D341Med (cell line): ENCODE measurements around the gene SNRNP70.

Source experiments
- DNase-seq: peaks from one replicate; pipeline ENCODE4 v3.0.0; 2012; ENCODE audit warnings: low spot score

Gene SNRNP70

DNA sequence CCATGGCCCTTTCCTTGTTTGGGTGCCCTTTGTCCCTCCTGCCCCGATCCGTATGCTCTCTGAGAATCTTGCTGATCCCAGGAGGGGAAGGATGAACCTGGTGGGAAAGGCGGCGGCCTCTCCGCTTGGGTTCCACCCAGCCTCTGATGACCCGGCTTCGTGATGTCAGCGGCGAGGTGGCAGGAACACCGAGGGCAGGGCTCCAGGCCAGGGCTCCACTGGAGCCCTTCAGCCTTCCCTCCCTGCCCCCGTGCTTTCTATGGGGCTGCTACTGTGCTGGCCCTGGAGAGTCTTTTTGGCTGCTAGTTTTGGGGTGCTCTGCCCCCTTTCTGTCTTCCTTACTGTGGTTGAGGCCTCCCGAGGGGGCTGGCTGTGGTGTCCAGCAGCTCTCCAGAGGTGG is 17.1 kb downstream of the SNRNP70 start:
- no peak for DNase-seq

DNA sequence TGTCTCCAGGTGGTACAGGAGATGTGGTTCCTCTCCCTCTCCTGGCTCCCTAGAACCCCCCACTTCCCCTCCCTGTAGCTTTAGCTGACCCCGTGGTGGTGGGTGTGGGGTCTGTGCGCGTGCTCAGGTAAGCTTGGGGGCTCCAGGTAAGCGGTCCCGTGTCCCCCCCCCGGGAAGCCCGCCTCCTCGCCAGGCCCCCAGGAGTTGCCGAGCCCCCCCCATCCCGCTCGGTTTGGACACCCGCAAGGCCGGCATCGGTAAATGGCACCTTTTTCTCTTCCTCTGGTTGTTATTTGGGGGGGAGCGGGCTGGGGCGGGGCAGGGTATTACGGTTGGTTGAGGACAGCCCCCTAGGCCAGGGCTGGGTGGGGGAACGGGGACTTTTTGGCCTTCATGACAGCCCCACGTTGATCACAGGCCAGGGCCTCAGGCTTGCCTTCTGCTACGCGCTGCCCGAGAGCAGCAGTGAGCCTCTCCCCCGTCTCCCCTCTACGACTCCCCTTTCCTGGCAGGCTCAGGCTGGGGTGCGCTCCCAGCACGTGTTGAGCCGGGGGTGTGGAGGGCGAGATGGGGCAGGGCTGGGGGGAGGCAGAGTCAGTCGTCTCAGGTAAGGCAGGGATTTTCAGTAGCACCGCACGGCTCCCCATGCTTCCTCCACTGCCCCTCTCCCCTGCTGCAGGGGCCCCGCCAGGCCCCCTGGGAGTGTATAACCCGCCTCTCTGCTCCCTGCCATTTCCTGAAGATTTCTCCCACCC is 18.3 kb downstream of the SNRNP70 start:
- no peak for DNase-seq

DNA sequence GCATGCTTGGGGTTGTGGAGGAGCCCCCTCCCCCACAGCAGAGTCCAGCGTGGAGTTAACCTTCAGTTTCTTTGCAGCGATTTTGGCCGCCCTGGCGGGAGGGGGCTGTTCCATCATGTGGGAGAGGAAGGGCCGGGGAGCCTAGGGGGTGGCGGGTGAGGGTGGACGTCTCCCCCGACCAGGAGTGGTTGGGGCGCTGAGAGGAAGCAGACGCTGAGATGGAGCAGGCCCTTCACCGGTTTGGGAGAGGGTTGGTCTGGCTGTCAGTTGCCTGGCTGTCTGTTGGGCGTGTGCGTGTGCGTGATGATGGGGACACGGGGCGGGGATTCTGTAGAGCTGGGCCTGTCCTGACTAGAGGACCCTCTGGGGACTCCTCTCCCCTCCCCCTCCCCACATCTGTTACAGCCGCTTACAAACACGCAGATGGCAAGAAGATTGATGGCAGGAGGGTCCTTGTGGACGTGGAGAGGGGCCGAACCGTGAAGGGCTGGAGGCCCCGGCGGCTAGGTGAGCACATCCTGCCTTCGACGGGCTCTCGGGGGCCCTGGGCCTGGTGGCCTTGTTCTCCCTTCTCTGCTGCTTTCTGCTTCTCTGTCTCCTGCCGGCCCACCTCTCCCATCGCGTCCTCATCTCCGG is 19.1 kb downstream of the SNRNP70 start:
- peak; percentile 86 for DNase-seq

DNA sequence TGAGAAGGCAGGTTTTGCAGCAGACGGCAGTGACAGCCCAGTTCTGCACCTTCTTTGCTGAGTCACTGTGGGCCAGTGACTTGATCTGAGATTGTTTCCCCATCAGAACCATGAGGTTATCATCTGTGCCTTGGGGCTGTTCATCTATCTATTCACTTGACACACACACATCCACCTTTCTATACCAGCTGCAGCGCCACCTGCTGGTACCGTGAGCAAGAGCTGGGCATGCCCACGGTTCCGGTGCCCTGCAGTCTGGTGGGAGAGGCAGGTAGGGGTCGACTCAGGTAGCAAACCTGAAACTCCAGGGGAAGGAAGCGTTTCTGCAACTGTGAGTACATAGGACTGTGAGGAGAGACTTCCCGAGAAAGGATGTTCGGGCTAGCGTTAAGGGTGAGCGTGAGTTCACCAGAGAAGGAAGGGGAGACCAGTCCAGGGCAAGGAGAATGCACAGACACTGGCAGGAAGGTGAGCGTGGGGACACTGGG is 21.4 kb downstream of the SNRNP70 start:
- DNase-seq = peak; percentile 73

DNA sequence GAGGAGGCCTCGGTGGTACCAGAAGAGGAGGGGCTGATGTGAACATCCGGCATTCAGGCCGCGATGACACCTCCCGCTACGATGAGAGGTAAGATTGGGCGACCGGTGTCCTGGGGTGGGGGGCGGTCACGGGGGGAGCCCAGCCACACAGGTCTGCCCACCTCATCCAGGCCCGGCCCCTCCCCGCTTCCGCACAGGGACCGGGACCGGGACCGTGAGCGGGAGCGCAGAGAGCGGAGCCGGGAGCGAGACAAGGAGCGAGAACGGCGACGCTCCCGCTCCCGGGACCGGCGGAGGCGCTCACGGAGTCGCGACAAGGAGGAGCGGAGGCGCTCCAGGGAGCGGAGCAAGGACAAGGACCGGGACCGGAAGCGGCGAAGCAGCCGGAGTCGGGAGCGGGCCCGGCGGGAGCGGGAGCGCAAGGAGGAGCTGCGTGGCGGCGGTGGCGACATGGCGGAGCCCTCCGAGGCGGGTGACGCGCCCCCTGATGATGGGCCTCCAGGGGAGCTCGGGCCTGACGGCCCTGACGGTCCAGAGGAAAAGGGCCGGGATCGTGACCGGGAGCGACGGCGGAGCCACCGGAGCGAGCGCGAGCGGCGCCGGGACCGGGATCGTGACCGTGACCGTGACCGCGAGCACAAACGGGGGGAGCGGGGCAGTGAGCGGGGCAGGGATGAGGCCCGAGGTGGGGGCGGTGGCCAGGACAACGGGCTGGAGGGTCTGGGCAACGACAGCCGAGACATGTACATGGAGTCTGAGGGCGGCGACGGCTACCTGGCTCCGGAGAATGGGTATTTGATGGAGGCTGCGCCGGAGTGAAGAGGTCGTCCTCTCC is 22.6 kb downstream of the SNRNP70 start:
- DNase-seq = no peak

DNA sequence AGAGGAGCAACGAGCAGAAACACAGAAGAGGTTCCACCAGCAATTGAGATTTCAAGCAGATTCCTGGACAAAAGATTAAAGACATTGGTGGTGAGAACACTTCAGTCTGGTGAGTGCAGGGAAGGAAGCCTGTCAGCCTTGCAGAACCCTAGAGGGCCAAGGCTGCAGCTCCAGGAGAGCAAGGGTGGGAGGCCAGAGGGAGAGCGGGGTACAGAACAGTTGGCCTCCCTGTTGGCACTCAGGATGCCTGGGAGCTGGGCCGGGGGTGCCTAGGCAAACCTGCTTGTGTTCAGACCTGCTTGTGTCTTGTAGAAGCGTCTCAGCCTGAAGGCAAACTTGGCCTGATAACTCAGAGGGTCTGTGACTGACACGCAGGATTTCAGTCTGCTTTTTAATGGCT is 23.8 kb downstream of the SNRNP70 start:
- no peak for DNase-seq

DNA sequence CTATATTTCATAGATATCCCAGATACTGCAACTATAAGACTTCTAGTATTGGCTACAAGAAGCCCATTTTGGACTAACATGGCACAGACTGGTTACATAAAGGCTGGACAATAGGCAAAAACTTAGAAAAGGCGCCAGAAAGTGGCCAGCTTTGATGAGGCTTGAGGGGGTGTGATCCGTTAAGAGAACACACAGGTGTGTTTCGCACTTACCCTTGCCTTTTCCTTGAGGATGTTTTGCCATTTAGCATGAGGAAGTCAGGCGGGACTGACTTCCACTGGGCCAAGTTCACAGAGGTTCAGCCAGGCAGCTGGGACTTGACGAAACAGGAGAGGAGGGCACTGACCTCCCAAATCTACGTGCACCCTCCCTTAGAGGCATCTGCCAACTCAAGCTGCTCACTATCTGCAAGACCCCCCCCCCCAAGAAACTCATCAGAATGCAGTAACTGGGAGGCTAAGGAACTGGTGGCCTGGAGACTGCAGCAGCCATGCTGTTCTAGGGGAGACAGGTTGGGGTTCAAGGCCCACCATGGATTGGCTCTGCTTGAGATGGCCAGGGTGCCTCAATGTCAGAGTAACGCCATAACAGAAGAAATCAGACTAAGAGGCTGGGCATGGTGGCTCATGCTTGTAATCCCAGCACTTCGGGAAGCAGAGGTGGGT is 24.4 kb downstream of the SNRNP70 start:
- DNase-seq = no peak

DNA sequence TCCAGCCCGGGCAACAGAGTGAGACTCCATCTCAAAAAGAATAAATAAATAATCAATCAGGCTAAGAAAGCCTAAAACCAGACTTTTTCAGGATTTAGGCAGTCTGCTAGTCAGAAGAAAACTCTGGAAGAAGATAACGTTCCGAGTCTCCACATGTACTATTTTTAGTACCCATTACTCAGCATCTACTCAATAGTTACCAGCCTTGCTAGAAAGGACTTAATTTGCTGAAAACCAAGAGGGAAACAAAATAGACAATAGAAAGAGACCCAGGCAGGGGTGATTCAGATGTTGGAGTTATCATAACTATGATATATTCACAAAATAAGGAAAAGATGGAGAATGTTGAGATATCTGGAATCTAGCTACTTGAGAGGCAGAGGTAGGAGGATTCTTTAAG is 25.3 kb downstream of the SNRNP70 start:
- no peak for DNase-seq

DNA sequence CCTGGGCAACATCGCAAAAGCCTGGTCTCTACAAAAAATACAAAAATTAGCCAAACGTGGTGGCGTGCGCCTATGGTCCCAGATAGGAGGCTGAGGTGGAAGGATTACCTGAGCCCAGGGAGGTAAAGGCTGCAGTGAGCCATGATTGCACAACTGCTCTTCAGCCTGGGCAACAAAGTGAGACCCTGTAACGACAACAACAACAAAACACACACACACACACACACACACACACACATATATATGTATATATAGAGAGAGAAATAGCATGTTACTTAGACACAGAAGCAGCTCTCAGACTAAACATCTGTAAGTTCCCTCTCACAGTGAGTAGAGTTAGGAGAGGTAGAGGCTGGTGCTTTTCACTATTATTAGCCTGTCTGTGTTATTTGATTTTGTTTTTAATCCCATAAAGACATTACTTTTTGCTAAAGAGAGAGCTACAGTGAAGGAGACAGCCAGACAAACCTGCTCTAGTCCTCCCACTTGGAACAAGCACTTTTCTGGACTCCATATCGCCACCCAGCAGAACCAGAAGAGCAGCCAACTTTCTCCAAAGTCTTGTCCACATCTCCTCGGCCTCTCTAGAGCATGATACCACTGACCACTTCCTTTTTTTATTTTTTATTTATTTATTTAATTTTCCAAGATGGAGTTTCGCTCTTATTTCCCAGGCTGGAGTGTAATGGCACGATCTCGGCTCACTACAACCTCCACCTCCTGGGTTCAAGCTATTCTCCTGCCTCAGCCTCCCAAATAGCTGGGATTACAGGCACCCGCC is 26.2 kb downstream of the SNRNP70 start:
- no peak for DNase-seq

DNA sequence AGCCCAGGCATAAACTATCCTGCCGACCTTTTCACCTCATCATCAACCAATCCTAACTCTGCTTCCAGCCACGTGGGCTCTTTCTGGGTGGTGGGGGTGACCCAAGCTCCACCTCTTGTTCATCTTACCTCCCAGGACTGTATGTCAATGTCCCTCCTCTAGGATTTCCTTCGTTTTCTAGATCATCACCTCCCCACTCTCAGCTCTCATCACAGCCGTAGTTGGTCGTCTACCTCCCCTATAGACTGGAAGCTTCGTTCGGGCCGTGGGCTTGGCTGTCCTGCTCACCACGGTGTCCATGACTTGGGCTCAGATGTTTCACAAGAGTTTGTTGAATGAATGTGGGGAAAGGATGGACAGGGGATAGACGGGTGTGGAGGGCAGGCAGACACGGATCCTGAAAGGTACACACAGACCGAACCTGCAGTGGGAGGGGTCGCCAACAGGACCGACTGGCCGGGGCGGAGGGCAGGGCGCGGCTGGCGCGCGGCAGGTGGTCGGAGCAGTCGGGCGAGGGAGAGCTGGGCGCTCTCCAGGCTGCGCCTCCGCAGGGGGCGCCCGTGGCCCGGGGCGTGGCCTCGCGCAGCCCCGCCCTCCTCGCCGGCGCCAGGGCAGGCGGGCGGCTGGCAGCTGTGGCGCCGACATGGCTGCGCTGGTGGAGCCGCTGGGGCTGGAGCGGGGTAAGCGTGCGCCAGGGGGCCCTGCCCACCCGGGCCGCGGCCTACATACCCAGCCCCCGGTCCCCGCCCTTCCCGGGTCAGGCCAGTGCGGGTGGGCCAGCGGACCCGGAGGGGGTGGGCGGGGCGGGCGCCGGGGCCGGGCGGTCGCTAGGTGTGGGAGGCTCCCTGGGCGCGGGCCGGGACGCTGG is 28.7 kb downstream of the SNRNP70 start, which contains the start of gene LIN7B:
TSS of gene LIN7B (plus strand) at position 609 of the 868 bp plus-strand sequence. CDS start at position 644, 35 bp downstream.
- DNase-seq = peak; percentile 97

DNA sequence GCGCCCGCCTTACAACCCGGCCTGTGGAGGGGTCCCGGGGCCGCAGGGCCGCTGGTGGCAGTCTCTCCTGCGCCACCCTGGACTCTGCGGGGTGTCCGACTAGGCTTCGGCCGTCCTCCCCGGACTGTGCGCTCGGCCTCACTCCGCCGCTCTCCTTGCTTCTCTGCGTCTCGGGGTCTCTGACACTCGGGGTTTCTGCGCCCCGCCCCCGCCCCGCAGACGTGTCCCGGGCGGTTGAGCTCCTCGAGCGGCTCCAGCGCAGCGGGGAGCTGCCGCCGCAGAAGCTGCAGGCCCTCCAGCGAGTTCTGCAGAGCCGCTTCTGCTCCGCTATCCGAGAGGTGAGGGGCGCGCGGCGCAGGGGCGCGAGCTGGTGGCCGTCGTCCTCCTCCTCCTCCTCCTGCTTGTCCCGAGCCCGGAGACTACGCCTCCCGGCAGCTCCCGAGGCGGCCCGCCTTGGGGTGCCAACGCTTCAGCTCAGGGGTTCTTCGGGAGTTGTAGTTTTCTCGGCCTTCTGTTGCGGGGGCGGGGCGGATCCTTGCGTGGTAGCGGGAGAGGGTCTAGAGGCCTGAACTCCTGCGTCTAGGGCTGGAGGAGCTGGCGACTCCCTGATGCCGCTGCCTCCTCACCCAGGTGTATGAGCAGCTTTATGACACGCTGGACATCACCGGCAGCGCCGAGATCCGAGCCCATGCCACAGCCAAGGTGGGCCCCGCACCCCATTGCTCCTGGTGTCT is 29.5 kb downstream of the SNRNP70 start:
- DNase-seq = peak; percentile 79

DNA sequence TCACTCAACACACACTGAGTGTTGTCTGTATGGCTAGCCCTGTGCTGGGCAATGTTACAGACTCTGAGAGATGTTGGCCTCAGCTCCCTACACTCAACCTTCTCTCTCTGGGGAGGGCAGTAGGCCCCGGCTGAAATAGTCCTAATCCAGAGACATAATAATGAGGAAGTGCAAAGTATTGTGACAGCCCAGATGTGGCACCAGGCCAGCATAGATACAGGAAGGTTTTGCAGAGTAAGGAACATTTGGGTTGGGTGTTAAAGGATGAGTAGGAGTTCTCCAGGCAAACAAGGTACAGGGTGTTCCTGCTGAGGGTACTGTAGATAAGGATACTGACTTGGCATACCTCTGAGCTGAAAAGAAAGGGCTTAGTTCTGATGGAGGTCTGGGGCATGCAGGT is 31.3 kb downstream of the SNRNP70 start:
- DNase-seq = no peak

DNA sequence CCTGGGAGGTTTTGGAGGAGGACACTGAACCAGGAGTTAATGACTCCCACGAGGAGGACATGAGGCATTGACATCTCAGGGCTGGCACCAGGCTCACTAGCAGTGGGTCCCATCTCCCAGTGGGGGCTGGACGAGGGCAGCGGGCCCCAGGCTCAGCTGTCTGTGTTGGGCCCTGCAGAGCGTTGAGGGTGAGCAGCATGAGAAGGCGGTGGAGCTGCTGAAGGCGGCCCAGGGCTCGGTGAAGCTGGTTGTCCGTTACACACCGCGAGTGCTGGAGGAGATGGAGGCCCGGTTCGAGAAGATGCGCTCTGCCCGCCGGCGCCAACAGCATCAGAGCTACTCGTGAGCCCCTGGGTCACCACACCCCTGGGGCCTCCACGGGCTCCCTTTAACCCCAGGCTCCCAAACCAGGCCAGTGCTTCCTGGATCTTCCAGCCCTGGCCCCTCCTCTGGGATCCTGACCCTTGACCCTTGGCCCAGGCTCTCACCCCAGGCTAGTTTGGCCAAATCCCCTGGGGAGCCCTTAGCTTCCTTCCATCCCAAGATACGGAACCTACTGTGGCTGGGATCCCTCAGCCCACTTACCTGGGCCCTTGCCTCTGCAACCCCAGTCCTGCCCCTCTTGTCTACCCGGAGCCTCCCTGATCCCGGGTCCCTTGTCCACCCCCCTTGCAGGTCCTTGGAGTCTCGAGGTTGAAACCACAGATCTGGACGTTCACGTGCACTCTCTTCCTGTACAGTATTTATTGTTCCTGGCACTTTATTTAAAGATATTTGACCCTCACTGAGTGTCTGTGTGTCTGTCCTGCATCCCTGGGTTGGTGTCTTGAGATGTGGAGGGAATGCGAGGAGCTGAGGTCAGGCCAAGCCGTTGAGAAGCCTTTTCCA is 32.7 kb downstream of the SNRNP70 start:
- no peak for DNase-seq

DNA sequence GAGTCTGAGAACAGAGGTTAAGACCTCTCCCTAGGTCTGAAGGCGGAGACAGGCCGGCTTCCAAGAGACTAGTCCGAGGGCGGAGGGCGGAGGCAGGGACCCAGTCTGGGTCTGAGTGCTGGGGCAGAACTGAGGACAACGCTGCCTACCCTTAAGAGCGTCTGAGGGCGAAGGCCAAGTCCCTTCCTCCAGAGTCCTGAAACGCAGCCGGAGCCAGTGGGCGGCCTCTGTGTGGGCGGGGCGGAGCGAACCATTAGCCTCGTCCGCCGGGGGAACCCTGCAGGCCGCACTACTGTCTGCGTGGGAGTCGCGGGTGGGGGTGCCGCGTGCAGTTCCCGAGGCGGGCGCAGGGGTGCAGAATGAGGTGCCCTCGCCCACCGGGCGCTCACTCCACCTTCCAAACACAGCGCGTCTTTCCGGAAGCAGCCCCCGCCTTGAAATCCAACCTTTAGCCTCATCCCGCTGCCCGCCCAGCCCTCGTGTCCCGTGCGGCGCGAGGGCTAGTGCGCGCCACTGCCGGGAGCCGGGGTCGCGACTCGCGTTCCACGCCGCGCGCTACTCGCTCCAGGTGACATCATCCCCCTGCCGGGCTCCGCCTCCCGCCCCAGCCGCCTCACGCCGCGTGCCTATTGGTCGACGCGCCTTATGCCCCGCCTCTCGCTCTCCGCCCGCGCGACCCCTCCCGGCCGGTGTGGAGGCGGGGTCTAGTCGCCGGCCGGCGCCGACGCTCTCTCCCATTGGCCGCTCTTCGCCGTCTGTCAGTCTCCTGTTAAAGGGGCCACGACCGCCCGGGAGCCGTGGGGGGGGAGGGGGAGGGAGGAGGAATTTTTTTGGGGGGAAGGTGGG is 33.5 kb downstream of the SNRNP70 start, which contains the start of gene C19orf73:
TSS of gene C19orf73 (minus strand) at position 579 of the 846 bp plus-strand sequence. CDS start at position 458, 121 bp downstream.
- peak; percentile 99 for DNase-seq

DNA sequence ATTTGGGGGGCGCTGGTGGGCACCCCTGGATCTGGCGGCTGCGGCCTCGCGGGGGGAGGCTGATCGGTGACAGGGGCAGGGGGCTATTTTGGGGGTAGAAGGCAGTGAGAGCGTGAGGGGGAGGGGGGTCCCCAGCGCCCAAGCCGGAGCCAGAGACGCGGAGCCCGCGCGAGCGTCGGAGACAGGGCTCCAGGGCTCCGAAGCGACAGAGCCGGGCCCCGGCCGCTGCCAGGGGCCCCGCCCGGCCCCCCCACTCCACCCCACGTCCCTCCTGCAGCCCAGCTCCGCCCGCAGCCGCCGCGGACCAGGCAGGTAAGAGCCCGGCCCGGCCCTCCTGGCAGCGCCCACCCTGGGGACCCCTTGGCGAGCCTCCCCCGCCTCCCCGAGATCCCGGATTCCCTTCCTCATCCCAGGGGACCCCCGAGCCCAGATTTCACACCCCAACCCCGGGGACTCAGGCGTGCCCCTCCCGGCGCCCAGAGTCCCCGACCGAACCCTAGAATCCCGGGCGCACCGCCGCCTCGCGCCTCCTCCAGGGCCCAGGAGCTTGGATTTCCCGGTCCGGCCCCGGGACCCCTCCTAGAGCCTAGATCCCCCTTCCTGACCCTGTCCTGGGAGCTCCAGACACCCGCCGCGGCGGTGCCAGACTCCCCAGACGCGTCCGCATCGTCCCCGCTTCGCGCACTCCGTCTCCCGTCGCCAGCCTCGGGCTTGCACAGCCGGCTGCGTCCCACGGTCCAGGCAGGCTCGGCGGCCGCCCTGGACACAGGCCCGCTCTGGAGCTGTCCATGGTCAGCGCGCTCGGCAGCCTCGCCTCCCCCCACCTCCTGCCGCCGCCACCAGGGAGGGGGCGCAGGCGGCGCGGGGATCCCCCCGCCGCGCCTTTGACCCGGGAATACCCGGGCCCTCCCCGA is 34.4 kb downstream of the SNRNP70 start, which contains the start of gene PPFIA3:
TSS of gene PPFIA3 (plus strand) at position 134 of the 914 bp plus-strand sequence. CDS start 8,330 bp downstream, outside the sequence.
- peak; percentile 81 for DNase-seq

DNA sequence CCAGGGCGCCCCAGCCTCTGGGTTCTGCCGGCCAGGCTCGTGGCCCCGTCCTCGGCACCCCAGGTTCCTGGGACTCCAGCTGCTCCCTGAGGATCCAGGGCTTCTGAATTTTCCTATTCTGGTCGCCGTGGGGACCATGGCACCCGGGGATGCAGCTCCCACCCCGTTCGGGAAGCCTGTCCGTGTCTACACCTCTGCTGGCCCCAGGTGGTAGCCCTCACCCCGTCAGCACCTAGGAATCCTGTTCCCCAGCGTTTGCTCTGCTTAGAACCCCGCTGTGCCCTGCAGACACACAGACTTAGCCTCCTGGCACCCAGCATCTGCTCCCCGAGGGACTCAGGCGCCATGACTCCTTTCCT is 35.1 kb downstream of the SNRNP70 start:
- no peak for DNase-seq
